OCI-LY7 (cell line): ENCODE results near the gene GALR3. TPM values are rescaled to one million over a fixed set of nuclear protein-coding genes. Genes with fewer than 3 reads are reported as not detected.

Source experiments
- BruUV-seq: library from RNA; stranded (reverse); fragments of 400-500 nt; replicated peaks from 2 replicates; lab custom pipeline; 2021; lab: Mats Ljungman, UMichigan
- CTCF ChIA-PET: fragments of 300-600 bp; sonication (Branson Sonifier 250); formaldehyde crosslinking; loops from one replicate; lab custom pipeline; 2022; ENCODE audit warnings: antibody characterized with exemption; ENCODE audit not compliant: unreplicated experiment; lab: Charles Lee
- POLR2A ChIA-PET: fragments of 300-600 bp; sonication (Branson Sonifier 250); formaldehyde crosslinking; loops from one replicate; lab custom pipeline; 2022; ENCODE audit warnings: antibody characterized with exemption; lab: Charles Lee
- DNase-seq: peaks from one replicate; pipeline ENCODE4 v3.0.0-alpha.2; 2015; ENCODE audit warnings: low spot score
- H2AFZ ChIP-seq: fragments of 200-600 bp; sonication (generic), shearing (Covaris generic); 2 replicates; pipeline ENCODE4 v1.6.1; 2014; ENCODE audit warnings: mild to moderate bottlenecking, antibody characterized with exemption, low read length, moderate library complexity
- H3K27ac ChIP-seq: fragments of 200-600 bp; sonication (generic); 2 replicates; pipeline ENCODE4 v1.5.1; 2014; ENCODE audit warnings: mixed run types, low read depth, mild to moderate bottlenecking, moderate library complexity, low read length, inconsistent platforms; ENCODE audit not compliant: poor library complexity, severe bottlenecking
- H3K36me3 ChIP-seq: fragments of 200-600 bp; sonication (generic); 2 replicates; pipeline ENCODE4 v1.6.1; 2014; ENCODE audit warnings: mild to moderate bottlenecking, antibody characterized with exemption, low read length, moderate library complexity, mixed read lengths; ENCODE audit not compliant: insufficient read depth
- H3K4me1 ChIP-seq: fragments of 200-600 bp; sonication (generic); 2 replicates; pipeline ENCODE4 v1.5.1; 2014; ENCODE audit warnings: mild to moderate bottlenecking, low read length; ENCODE audit not compliant: insufficient read depth, poor library complexity, severe bottlenecking
- H3K4me2 ChIP-seq: fragments of 200-600 bp; sonication (generic); 2 replicates; pipeline ENCODE4 v1.6.1; 2014; ENCODE audit warnings: mild to moderate bottlenecking, low read length
- H3K4me3 ChIP-seq: fragments of 200-600 bp; sonication (generic); 2 replicates; pipeline ENCODE4 v1.5.1; 2014; ENCODE audit warnings: mild to moderate bottlenecking, low read depth, low read length; ENCODE audit not compliant: poor library complexity, severe bottlenecking
- H3K79me2 ChIP-seq: fragments of 200-600 bp; sonication (generic); 2 replicates; pipeline ENCODE4 v1.6.1; 2016; ENCODE audit warnings: low read depth, mild to moderate bottlenecking, low read length, moderate library complexity, mixed read lengths; ENCODE audit not compliant: insufficient read depth
- H3K9me2 ChIP-seq: fragments of 200-600 bp; sonication (generic); 2 replicates; pipeline ENCODE4 v1.6.1; 2016; ENCODE audit warnings: mild to moderate bottlenecking, low read length, mixed read lengths; ENCODE audit not compliant: insufficient read depth
- H3K9me3 ChIP-seq: fragments of 200-600 bp; sonication (generic); 2 replicates; pipeline ENCODE4 v1.6.1; 2014; ENCODE audit warnings: mild to moderate bottlenecking, mixed run types, low read length, mixed read lengths
- H4K20me1 ChIP-seq: fragments of 200-600 bp; sonication (generic); 2 replicates; pipeline ENCODE4 v1.6.1; 2014; ENCODE audit warnings: mild to moderate bottlenecking, antibody characterized with exemption, low read length, moderate library complexity, mixed read lengths; ENCODE audit not compliant: insufficient read depth
- CTCF ChIP-seq: fragments of 200-600 bp; sonication (generic); conservative IDR thresholded peaks from 2 replicates; pipeline ENCODE4 v1.5.1; 2014; ENCODE audit warnings: mild to moderate bottlenecking, antibody characterized with exemption, low read length, moderate library complexity, mixed read lengths
- EZH2phosphoT487 ChIP-seq: fragments of 200-600 bp; sonication (generic); IDR thresholded peaks from 2 replicates; pipeline ENCODE4 v1.6.1; 2018; ENCODE audit warnings: low read depth, borderline replicate concordance, mild to moderate bottlenecking, mixed run types, antibody characterized with exemption, low read length, moderate library complexity, mixed read lengths
- intact Hi-C: fragments of 100-400 bp; cut with micrococcal nuclease; formaldehyde crosslinking; loops from one replicate; pipeline ENCODE4 v1.10.0; 2022; ENCODE audit not compliant: unreplicated experiment
- total RNA-seq, 2 experiments: library from RNA; depleted of rRNA in 1 of 2; stranded (reverse); fragments of >200 nt in 1 of 2; shearing (Covaris generic) in 1 of 2; gene quantifications; 2 replicates each; pipeline ENCODE4 v1.2.3, GENCODE V29; 2014 to 2022

The GALR3 gene
- total RNA-seq, 2 experiments from 2014 or later = not detected

DNA sequence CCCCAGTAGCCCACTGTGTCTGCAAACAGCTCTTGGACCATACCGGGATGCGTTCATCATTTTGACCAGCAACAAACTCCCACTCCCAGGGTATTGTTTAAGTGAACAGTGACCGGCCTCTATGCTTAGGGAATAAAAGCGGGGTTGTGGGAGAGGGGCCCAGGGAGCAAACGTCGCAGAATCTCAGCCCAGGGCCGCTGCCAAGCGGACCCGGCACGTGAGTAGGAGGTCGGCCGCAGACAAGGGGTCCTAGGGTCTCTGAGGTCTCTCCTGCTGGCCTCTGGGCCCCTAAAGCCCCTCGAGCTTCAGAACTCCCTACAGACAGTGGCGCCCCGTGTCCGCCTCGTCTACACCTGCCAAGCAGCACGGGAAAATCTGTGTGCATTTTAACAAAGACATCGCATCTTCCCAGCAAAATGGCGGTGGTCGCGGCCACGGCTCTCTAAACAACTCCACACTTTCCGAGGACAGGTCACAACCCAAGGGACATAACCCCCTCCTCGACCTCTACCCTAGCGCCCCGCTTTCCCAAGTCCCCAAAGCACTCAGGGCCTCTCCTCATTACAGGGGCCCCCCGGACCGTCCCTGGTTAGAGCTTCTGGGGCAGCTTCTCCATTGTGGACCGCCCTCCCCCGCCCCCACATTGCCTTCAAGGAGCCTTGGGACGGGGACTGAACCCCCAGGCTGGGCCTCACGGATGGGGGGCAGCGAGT, 19.4 kb upstream of the GALR3 start:
- no peak for TF ChIP-seq EZH2phosphoT487
- TF ChIP-seq CTCF = no peak
- Histone ChIP-seq H3K4me2 (no peak overlapping the region), H3K79me2 (no peaks in the 10 kb centered on the region), H3K27ac (no peak overlapping the region), H3K36me3 (no peaks in the 10 kb centered on the region), H2AFZ (no peak overlapping the region), H3K4me3 (no peak overlapping the region), H3K4me1 (peaks cover 19% of the 10 kb centered on the region), H3K9me2 (no peaks in the 10 kb centered on the region), H4K20me1 (no peaks in the 10 kb centered on the region), H3K9me3 (no peaks in the 10 kb centered on the region)
- intact Hi-C loops = no loop called here
- BruUV-seq = no TSS peak
- POLR2A ChIA-PET = no interaction called here
- DNase-seq = no peak
- CTCF ChIA-PET = no interaction called here

- POLR2A ChIA-PET = no interaction called here
- Histone ChIP-seq H3K27ac (no peak overlapping the region), H3K4me3 (no peak overlapping the region), H3K4me2 (no peak overlapping the region), H3K4me1 (peaks cover 19% of the 10 kb centered on the region), H3K9me2 (no peaks in the 10 kb centered on the region), H3K9me3 (no peaks in the 10 kb centered on the region), H3K79me2 (no peaks in the 10 kb centered on the region), H4K20me1 (no peaks in the 10 kb centered on the region), H2AFZ (no peak overlapping the region), H3K36me3 (no peaks in the 10 kb centered on the region)
- CTCF ChIA-PET = no interaction called here
- BruUV-seq = no TSS peak
- no peak for DNase-seq
- intact Hi-C loops = no loop called here
- TF ChIP-seq CTCF (no peak), EZH2phosphoT487 (no peak)
Observed at GRCh38 chr22:37804352-37804880, 18.8 kb upstream of the GALR3 start.
